HG03039 (cell line): Measurements from ENCODE around the gene LUC7L3.

Experiments used
- ATAC-seq: cut with Tn5 transposase; IDR thresholded peaks from one replicate; pipeline ENCODE4 v1.9.1; 2021; ENCODE audit warnings: mild to moderate bottlenecking, moderate library complexity; ENCODE audit not compliant: unreplicated experiment

Gene LUC7L3

GRCh38 chr17:50685691-50686493 is 33.5 kb upstream of the LUC7L3 start:
- ATAC-seq, result no peak

GRCh38 chr17:50686494-50687199 is 32.8 kb upstream of the LUC7L3 start:
- ATAC-seq, result no peak

GRCh38 chr17:50687200-50688066 is 32.0 kb upstream of the LUC7L3 start:
- ATAC-seq, result no peak

- no peak for ATAC-seq
Measured at GRCh38 chr17:50688245-50688644, 31.2 kb upstream of the LUC7L3 start.

DNA sequence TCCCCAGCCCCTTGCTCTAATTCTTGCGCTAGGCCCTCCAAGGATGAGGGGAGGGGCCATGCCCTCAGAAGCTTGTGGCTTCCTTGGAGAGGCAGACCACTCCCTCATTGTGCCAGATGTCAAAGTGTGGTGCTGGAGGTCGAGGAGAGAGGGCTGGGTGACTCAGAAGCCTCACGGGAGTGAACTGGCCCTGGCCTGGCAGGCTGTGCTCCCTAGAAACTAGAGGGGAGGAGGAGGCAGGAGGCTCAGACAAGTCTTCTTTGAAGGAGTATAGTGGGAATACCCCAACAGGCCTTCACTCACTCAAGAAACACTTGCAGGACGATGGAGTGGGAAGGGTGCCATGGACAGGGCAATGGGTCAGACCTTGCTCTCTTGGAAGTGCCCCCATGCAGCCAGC is 30.2 kb upstream of the LUC7L3 start:
- ATAC-seq, result no peak

GRCh38 chr17:50689956-50690886 is 29.2 kb upstream of the LUC7L3 start:
- no peak for ATAC-seq

DNA sequence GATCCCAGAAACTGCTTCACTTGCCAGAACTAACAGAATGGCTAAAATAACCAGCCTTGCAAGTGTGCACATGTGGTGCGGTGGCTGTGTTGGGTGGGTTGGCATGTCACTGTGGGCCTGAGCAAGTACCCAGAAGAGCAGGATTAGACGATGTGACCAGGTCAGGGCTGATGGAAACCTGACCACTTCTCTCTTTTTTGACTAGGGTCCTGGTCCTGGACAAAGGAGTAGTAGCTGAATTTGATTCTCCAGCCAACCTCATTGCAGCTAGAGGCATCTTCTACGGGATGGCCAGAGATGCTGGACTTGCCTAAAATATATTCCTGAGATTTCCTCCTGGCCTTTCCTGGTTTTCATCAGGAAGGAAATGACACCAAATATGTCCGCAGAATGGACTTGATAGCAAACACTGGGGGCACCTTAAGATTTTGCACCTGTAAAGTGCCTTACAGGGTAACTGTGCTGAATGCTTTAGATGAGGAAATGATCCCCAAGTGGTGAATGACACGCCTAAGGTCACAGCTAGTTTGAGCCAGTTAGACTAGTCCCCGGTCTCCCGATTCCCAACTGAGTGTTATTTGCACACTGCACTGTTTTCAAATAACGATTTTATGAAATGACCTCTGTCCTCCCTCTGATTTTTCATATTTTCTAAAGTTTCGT is 28.4 kb upstream of the LUC7L3 start:
- ATAC-seq, result no peak

DNA sequence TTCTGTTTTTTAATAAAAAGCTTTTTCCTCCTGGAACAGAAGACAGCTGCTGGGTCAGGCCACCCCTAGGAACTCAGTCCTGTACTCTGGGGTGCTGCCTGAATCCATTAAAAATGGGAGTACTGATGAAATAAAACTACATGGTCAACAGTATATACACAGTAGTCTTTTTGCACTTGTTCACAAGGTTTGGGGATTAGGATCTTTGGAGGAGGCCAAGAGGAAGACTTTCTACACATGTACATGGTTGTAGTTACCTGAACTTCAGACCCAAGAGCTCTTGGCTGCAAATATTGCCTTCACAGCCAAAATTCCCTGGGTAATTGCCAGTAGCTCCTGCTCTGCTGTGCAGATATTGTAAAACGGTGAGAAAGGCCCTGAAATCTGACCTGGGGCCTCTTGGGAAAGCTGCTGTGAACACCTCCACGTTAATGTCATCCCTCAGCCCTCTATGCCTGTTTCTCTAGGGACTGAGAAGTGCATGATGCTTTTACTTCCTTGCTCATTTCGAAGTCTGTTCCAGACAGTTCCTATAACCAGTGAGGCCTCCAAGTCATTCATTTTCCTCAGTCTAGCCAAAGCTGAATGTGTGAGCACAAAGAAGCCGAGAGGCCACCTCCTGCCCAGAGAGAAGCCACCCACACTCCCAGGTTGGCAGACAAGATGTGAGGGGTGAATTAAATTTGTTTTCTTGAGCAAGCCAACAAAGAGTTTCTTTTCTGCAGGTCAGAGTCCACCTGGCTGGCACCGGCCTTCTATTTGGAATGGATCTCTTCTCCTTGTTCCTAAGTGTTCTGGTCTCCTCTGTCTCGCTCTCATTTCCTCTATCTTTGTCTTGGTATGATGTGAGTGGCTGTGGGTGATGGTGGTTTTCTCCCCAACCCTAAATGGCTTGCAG is 27.6 kb upstream of the LUC7L3 start:
- no peak for ATAC-seq

DNA sequence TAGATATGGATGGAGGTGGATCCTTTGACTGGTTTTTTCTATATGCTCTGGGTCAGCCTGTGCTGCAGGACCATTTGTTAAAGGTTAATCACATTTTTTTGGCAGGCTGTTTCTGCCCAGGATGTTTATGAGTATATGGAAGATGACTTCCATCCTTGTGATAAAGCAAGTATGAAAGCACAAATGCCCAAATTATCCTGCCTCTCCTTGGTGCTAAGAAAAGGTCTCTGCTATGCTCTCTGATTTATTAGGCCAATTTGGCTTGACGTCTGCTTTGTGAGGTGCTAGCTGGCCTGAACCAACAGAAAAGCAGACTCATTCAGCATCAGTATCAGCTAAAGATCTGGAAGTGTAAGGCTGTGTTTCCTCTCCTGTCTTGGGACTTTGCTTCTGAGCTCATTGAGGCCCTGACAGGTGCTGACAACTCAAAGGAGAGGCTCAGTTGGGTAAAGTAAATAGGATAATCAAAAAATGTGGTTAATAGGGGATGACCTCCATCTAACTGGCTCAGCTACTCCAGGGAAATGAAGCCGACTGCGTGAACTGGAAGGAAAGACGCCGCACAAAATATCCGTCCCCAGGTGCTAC is 26.9 kb upstream of the LUC7L3 start:
- no peak for ATAC-seq

- no peak for ATAC-seq
Measured at GRCh38 chr17:50693036-50693682, 26.2 kb upstream of the LUC7L3 start.

- no peak for ATAC-seq
Measured at GRCh38 chr17:50696365-50696879, 23.0 kb upstream of the LUC7L3 start.

GRCh38 chr17:50697062-50697461 is 22.3 kb upstream of the LUC7L3 start:
- ATAC-seq, result no peak

GRCh38 chr17:50697663-50698272 is 21.6 kb upstream of the LUC7L3 start:
- ATAC-seq, result no peak

GRCh38 chr17:50699410-50699809 is 20.0 kb upstream of the LUC7L3 start:
- ATAC-seq, result no peak

DNA sequence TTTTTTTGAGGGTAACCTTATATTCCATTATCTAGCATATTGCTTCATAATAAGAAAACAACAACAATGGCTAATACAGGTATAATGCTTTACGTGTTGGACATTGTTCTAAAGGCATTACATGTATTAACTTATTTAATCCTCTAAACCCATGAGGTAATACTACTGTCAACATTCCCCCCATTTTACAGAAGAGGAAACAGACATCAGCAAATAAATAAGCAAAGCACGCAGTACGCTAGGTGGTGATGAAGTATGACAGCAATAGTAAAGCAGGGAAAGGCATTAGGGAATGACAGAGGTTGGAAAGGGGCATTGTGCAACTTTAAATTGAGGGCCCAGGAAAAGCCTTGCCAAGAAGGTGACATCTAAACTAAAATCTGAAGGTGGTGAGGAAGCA is 16.2 kb upstream of the LUC7L3 start:
- ATAC-seq, result no peak

DNA sequence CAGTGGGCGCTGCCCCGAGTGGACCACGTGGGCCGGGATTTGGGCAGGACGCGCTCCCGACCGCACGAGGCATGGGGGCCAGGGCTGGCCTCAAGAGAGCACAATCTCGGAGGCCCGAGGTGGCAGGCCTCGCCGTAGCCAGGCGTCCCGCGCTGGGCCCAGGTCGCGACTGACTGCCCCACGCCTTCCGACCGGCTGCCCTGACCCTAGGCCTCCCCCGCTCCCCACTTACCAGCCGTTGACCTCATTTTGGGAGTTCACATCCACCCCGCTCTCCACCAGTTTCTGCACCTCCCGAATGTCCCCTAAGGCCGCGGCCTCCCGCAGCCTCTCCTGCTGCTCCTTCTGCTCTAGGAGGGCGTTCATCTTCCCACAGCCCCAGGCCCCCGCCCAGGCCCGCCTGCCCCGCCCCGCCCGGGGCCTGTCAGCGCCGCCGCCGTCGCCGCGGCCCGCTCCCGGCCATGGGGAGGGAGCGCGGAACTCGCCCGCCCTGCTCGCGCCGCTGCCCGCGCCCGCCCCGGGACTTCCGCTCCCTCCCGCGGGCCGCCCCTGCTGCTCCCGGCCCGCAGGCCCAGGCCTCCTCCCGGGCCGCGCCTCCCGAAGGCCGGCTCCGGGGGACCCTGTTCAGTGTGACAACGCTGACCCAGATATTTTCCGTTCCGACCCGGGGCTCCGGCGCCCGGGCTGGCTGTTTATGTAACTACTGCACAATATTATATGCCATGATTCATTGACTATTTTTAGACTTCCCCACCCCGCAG is 11.9 kb upstream of the LUC7L3 start, which contains the start of gene ANKRD40:
TSS of gene ANKRD40 (minus strand) at position 626 of the 761 bp plus-strand sequence. CDS start at position 366, 260 bp downstream.
- peak; percentile 84 for ATAC-seq
